Tibial nerve (tissue), 4 donors: ENCODE measurements around the gene DLST. TPM values are rescaled to one million over a fixed set of nuclear protein-coding genes. Genes with fewer than 3 reads are reported as not detected.

Source experiments
- DNase-seq, 2 donors: peaks; one replicate each; pipeline ENCODE4 v3.0.0-alpha.2; 2019; ENCODE audit warnings: low spot score in 2 of 2
- H3K27ac ChIP-seq, 4 donors: fragments of 200-600 bp; sonication (generic) in 3 of 4; one replicate each; pipeline ENCODE4 v1.5.1; 2017 to 2019; ENCODE audit warnings: mild to moderate bottlenecking in 1 of 4
- H3K27me3 ChIP-seq, 2 donors: fragments of 200-600 bp; sonication (generic) in 1 of 2; one replicate each; pipeline versions ENCODE4 v1.5.1 to v1.6.0; 2017 to 2019
- H3K36me3 ChIP-seq, 3 donors: fragments of 200-600 bp; sonication (generic); one replicate each; pipeline ENCODE4 v1.5.1; 2018 to 2019
- H3K4me1 ChIP-seq, 4 donors: fragments of 200-600 bp; sonication (generic) in 3 of 4; one replicate each; pipeline ENCODE4 v1.5.1; 2017 to 2019
- H3K4me3 ChIP-seq, 4 donors: fragments of 200-600 bp; sonication (generic) in 3 of 4; one replicate each; pipeline ENCODE4 v1.5.1; 2017 to 2019; ENCODE audit warnings: mild to moderate bottlenecking in 1 of 4, moderate library complexity in 1 of 4
- H3K9me3 ChIP-seq, 4 donors: fragments of 200-600 bp; sonication (generic) in 3 of 4; one replicate each; pipeline ENCODE4 v1.5.1; 2017 to 2019
- EP300 ChIP-seq, 2 donors: sonication (generic); formaldehyde crosslinking; IDR thresholded peaks; one replicate each; pipeline ENCODE4 v1.6.1; 2017; ENCODE audit warnings: antibody characterized with exemption in 2 of 2, mild to moderate bottlenecking in 1 of 2
- POLR2A ChIP-seq, 2 donors: fragments of 450-650 bp; IDR thresholded peaks; one replicate each; pipeline ENCODE4 v1.6.1; 2017; ENCODE audit warnings: antibody characterized with exemption in 2 of 2, mild to moderate bottlenecking in 2 of 2, moderate library complexity in 2 of 2
- WGBS, 2 donors: methylation state at CpG; one replicate each; pipeline ENCODE4 v1.1.5; 2018; 5-methylcytosine and 5-hydroxymethylcytosine counted together
- total RNA-seq, 4 donors: library from RNA; depleted of rRNA; stranded (reverse); fragments of >200 nt; gene quantifications; one replicate each; pipeline ENCODE4 v1.1.0, GENCODE V29; 2016
- TF ChIP-seq, protein P1 (sequence below), 5 experiments: fragments of 200-600 bp in 3 of 5; fragments of 450-650 bp in 2 of 5; sonication (generic) in 3 of 5; IDR thresholded peaks; one replicate each; pipeline ENCODE4 v1.5.1; 2016 to 2019; ENCODE audit warnings: antibody characterized with exemption in 5 of 5, mild to moderate bottlenecking in 3 of 5, moderate library complexity in 2 of 5

DLST gene
- total RNA-seq, 4 donors from 2014 or later = 73.5 to 94.8 (median 87.2) TPM

DNA sequence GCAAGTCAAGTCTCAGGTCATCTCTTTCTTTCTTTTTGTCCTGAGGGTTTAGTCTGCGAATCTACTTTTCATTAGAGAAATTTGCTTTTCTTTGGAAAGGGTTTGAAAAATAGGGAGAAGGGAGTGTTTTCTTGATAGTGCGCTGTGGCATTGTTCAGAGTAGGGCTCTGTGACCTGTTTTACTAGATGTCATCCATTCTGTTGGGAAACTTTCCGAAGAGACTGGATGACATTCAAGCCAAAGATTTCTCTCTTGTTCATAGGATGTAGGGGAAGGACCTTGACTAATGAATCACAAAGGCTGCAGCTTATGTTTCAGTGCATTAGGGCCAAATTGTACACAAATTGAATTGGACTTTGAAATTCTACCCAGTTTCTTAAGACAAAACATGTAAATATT lies 14.7 kb downstream of the DLST start:
- TF ChIP-seq, protein P1, sequence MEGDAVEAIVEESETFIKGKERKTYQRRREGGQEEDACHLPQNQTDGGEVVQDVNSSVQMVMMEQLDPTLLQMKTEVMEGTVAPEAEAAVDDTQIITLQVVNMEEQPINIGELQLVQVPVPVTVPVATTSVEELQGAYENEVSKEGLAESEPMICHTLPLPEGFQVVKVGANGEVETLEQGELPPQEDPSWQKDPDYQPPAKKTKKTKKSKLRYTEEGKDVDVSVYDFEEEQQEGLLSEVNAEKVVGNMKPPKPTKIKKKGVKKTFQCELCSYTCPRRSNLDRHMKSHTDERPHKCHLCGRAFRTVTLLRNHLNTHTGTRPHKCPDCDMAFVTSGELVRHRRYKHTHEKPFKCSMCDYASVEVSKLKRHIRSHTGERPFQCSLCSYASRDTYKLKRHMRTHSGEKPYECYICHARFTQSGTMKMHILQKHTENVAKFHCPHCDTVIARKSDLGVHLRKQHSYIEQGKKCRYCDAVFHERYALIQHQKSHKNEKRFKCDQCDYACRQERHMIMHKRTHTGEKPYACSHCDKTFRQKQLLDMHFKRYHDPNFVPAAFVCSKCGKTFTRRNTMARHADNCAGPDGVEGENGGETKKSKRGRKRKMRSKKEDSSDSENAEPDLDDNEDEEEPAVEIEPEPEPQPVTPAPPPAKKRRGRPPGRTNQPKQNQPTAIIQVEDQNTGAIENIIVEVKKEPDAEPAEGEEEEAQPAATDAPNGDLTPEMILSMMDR (IDR thresholded peaks at IDR 0.05) = no peak
- TF ChIP-seq POLR2A (IDR thresholded peaks at IDR 0.05) = no peak
- no peak for TF ChIP-seq EP300 (IDR thresholded peaks at IDR 0.05)
- Histone ChIP-seq H3K36me3 (peaks cover 4 to 98% (median 76%) of the 10 kb centered on the region in 3 donors), H3K27me3 (no peaks in the 10 kb centered on the region), H3K4me1 (peaks cover 0 to 3% (median 0%) of the 10 kb centered on the region in 4 donors), H3K27ac (no peak overlapping the region), H3K9me3 (no peaks in the 10 kb centered on the region), H3K4me3 (no peak overlapping the region)
- no peak for DNase-seq
- WGBS, 2 donors = 90 to 93% methylated on average over 3 of the region's 3 CpGs

DNA sequence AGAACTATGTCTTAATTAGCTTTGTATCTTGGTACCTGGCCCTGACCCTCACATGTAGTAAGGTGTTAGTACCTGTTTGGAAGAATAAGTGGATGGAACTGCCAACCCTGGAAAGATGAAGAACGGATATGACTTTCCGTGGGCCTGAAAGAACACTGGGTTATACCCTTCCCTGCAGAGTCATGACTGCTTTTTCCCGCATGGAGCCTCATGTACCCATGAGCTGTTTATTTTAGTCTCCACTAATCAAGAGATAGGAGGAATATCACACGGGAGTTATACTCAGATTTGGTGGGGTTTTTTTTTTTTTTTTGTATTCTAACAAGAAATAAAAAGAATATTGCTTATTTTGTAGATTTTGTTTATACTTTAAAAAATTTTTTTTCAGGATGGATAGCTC lies 15.9 kb downstream of the DLST start:
- TF ChIP-seq EP300 (IDR thresholded peaks at IDR 0.05) (no peak), POLR2A (IDR thresholded peaks at IDR 0.05) (no peak)
- TF ChIP-seq, protein P1 (IDR thresholded peaks at IDR 0.05) = no peak
- DNase-seq = no peak
- H3K36me3 ChIP-seq = peaks cover 4 to 98% (median 86%) of the 10 kb centered on the region in 3 donors
- 82 to 83% methylated on average over 4 of the region's 4 CpGs for WGBS, 2 donors
- H3K9me3 ChIP-seq = no peaks in the 10 kb centered on the region
- no peak overlapping the region for H3K27ac ChIP-seq
- no peak overlapping the region for H3K4me3 ChIP-seq
- no peaks in the 10 kb centered on the region for H3K27me3 ChIP-seq
- H3K4me1 ChIP-seq = peaks cover 0 to 3% (median 0%) of the 10 kb centered on the region in 4 donors

DNA sequence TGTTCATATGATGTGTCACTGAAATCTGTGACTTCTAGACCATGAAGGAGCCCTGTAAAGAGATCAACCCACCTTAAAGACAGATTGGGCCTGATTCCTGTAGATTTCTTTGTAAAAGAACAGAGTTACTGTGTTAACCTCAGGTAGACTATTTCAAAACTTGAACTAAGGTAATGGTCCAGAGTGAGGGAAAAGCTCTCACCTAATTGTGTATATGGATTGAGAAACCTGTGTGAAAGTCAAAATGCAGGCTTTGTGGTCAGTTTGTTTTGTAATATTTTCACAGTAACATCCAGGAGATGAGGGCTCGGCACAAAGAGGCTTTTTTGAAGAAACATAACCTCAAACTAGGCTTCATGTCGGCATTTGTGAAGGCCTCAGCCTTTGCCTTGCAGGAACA lies 16.4 kb downstream of the DLST start:
- no peak for TF ChIP-seq POLR2A (IDR thresholded peaks at IDR 0.05)
- TF ChIP-seq, protein P1 (IDR thresholded peaks at IDR 0.05) = no peak
- no peak for TF ChIP-seq EP300 (IDR thresholded peaks at IDR 0.05)
- WGBS, 2 donors = 84 to 93% methylated on average over 2 of the region's 2 CpGs
- H3K4me1 ChIP-seq = no peaks in the 10 kb centered on the region
- no peak overlapping the region for H3K4me3 ChIP-seq
- H3K27ac ChIP-seq = no peak overlapping the region
- H3K27me3 ChIP-seq = no peaks in the 10 kb centered on the region
- DNase-seq = no peak
- no peaks in the 10 kb centered on the region for H3K9me3 ChIP-seq
- H3K36me3 ChIP-seq = peaks cover 4 to 98% (median 82%) of the 10 kb centered on the region in 3 donors

DNA sequence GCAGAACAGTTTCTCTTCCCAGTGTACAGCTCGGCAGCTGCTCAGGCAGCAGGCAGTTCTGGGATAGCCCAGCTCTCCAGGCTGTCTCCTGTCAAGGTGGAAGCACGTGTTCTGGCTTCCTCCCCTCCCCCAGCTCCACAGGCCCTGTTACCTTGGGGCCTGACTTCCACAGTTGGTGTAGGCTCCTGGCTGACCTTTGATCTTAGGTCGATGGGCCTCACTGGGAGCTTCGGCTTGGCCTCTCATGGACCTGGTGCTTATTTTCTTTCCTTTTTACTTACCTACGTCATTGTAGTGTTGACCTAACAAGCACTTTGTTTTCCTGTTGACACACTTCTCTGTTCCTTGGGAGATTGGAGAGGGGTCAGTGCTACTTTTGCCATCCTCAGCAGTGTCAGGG lies 17.0 kb downstream of the DLST start:
- DNase-seq = no peak
- Histone ChIP-seq H3K27ac (no peak overlapping the region), H3K9me3 (no peaks in the 10 kb centered on the region), H3K4me3 (no peak overlapping the region), H3K27me3 (no peaks in the 10 kb centered on the region), H3K4me1 (no peaks in the 10 kb centered on the region), H3K36me3 (peaks cover 4 to 98% (median 76%) of the 10 kb centered on the region in 3 donors)
- no peak for TF ChIP-seq POLR2A (IDR thresholded peaks at IDR 0.05)
- TF ChIP-seq, protein P1 (IDR thresholded peaks at IDR 0.05) = no peak
- no peak for TF ChIP-seq EP300 (IDR thresholded peaks at IDR 0.05)
- 87 to 88% methylated on average over 5 of the region's 5 CpGs for WGBS, 2 donors

DNA sequence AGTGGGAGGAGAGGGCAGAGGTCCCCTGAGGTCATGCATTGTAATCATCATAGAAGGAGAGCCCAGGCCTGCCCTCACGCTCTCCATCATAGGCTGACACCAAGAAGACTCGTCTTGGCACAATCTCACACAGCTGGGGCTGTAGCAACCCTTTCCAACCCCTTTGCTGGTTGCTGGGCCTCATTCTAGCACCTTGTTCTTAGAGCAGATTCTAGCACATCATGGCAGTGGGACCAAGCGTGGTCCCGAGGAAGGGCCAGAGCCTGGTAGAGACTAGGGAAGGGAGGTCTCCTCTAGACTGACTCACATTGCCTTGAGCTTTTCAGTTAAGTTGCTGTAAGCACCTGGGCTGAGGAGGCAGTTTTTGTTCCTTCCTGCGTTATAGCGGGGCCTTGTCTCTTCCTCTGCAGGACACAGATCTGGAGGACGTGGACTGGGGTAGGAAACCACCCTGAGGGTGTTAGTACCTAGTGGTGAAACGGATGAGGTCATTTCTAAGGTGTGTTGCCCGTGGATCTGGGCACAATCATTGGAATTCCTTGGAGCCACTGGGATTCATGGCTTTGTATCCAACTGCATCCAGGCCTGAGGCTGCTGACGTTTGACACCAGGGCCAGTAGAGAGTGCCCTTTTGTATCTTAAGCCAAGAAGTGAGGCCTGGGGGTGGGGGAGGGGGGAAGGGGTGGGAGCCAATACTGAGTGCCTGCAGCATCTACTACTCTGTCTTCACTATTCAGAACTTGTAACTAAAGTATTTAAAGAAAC lies 21.4 kb downstream of the DLST start:
- H3K9me3 ChIP-seq = no peaks in the 10 kb centered on the region
- DNase-seq = no peak
- no peaks in the 10 kb centered on the region for H3K27me3 ChIP-seq
- peaks cover 0 to 28% (median 7%) of the 10 kb centered on the region in 4 donors for H3K4me1 ChIP-seq
- peaks cover 4 to 74% (median 39%) of the 10 kb centered on the region in 3 donors for H3K36me3 ChIP-seq
- TF ChIP-seq POLR2A (IDR thresholded peaks at IDR 0.05) (no peak), EP300 (IDR thresholded peaks at IDR 0.05) (no peak)
- TF ChIP-seq, protein P1 (IDR thresholded peaks at IDR 0.05) = no peak
- H3K4me3 ChIP-seq = no peak overlapping the region
- 58 to 64% methylated on average over 10 of the region's 10 CpGs for WGBS, 2 donors
- no peak overlapping the region for H3K27ac ChIP-seq
